ENCODE results near the gene CCM2L. TPM values are rescaled to one million over a fixed set of nuclear protein-coding genes. Genes with fewer than 3 reads are reported as not detected.
A peak's percentile ranks its signal among the peaks of the same experiment; 100 is the strongest.

The CCM2L gene
- total and polyA plus RNA-seq, 10 of the 15 experiments (the other 5 are each of a cell fraction or from before 2014, with no cell fraction given), result not detected

- no peak for TF ChIP-seq USF1 (IDR thresholded peaks at IDR 0.05; ENCODE audit: borderline replicate concordance, extremely low read length, insufficient read depth, low read depth, low read length)
- no peak for TF ChIP-seq BCLAF1 (IDR thresholded peaks at IDR 0.05)
- TF ChIP-seq MEF2B (IDR thresholded peaks at IDR 0.05; ENCODE audit: partially characterized antibody, poor library complexity, severe bottlenecking), result peak; percentile 31
- peak; percentile 57 for TF ChIP-seq YY1 (IDR thresholded peaks at IDR 0.05; ENCODE audit: low read depth, low read length)
- 0 out of 2 replicates have a peak, but pooled peaks have one; percentile 15 for TF ChIP-seq RELB (IDR thresholded peaks at IDR 0.05; ENCODE audit: low read depth)
- TF ChIP-seq TAF1 (IDR thresholded peaks at IDR 0.05; ENCODE audit: borderline replicate concordance, low read depth, low read length), result no peak
- no peak for TF ChIP-seq LARP7 (IDR thresholded peaks at IDR 0.05)
- TF ChIP-seq RB1 (IDR thresholded peaks at IDR 0.05; ENCODE audit: borderline replicate concordance), result 0 out of 2 replicates have a peak, but pooled peaks have one; percentile 70
- TF ChIP-seq TCF3 (IDR thresholded peaks at IDR 0.05; ENCODE audit: borderline replicate concordance, insufficient read depth, low read depth, low read length), result no peak
- peak; percentile 54 for TF ChIP-seq RAD21 (IDR thresholded peaks at IDR 0.05; ENCODE audit: insufficient read depth, low read depth, low read length)
- peak in 1 of 2 experiments; percentile 39; a peak in 1 of 4 replicates for TF ChIP-seq IKZF2 (IDR thresholded peaks at IDR 0.05)
- no peak for TF ChIP-seq POLR2A (IDR thresholded peaks at IDR 0.05; ENCODE audit: low read depth, low read length)
- TF ChIP-seq ZNF24 (IDR thresholded peaks at IDR 0.05), result 0 out of 2 replicates have a peak, but pooled peaks have one; percentile 12
- TF ChIP-seq KLF5 (IDR thresholded peaks at IDR 0.05; ENCODE audit: partially characterized antibody), result no peak
- 0 out of 2 replicates have a peak, but pooled peaks have one; percentile 35 for TF ChIP-seq DPF2 (IDR thresholded peaks at IDR 0.05)
- TF ChIP-seq ZBED1 (IDR thresholded peaks at IDR 0.05; ENCODE audit: borderline replicate concordance), result no peak
- TF ChIP-seq CTCF (IDR thresholded peaks at IDR 0.05 in 2 of 3, conservative IDR thresholded peaks at IDR 0.05 in 1 of 3; ENCODE audit: control insufficient read depth in 2 of 3, extremely low read depth in 1 of 3, insufficient read depth in 1 of 3, low read depth in 3 of 3, low read length in 3 of 3), result peak; percentile 76 to 99 (median 96)
- TF ChIP-seq SMC3 (IDR thresholded peaks at IDR 0.05; ENCODE audit: borderline replicate concordance, low read length), result peak; percentile 78
- no peak for TF ChIP-seq SP1 (IDR thresholded peaks at IDR 0.05; ENCODE audit: low read depth, low read length)
- TF ChIP-seq ATF3 (IDR thresholded peaks at IDR 0.05; ENCODE audit: borderline replicate concordance, extremely low read depth, low read depth, low read length), result no peak
- TF ChIP-seq EP300 (IDR thresholded peaks at IDR 0.05; ENCODE audit: borderline replicate concordance in 1 of 2, control insufficient read depth in 1 of 2, low read depth in 2 of 2, low read length in 2 of 2), result no peak
Observed at GRCh38 chr20:32031007-32031958, 21.0 kb downstream of the CCM2L start (continued).
